GM13977 (cell line): Measurements from ENCODE around the gene CADPS.

Source experiments
- DNase-seq: peaks from one replicate; pipeline ENCODE4 v3.0.0; 2012; ENCODE audit warnings: low spot score
- CTCF ChIP-seq: IDR thresholded peaks from 2 replicates; pipeline ENCODE4 v1.5.1; 2012; ENCODE audit warnings: mild to moderate bottlenecking, control low read depth; ENCODE audit not compliant: insufficient read depth; ENCODE audit errors: extremely low read depth, missing control alignments
- in situ Hi-C: fragments of 300-500 bp; cut with MboI; formaldehyde crosslinking; loops from one replicate; pipeline ENCODE4 v1.12.0; 2022; ENCODE audit warnings: low sequenced_read_pairs, low pct_unique_long_range_greater_than_20kb, mixed read lengths, inconsistent platforms; ENCODE audit not compliant: unreplicated experiment

Gene CADPS

GRCh38 chr3:62574266-62574898, 300.8 kb downstream of the CADPS start:
- in situ Hi-C loops: no loop called here
- DNase-seq: no peak
- TF ChIP-seq CTCF: no peak

- in situ Hi-C loops: no loop called here
- DNase-seq: no peak
- TF ChIP-seq CTCF: no peak
Measured at GRCh38 chr3:62571916-62572315, 303.3 kb downstream of the CADPS start.

- in situ Hi-C loops: no loop called here
- DNase-seq: no peak
- TF ChIP-seq CTCF: no peak
Measured at GRCh38 chr3:62570888-62571287, 304.3 kb downstream of the CADPS start.

GRCh38 chr3:62569609-62570008, 305.6 kb downstream of the CADPS start:
- in situ Hi-C loops: no loop called here
- no peak for DNase-seq
- TF ChIP-seq CTCF: no peak

- no peak for DNase-seq
- no peak for TF ChIP-seq CTCF
- in situ Hi-C loops: no loop called here
Measured at GRCh38 chr3:62567097-62568021, 307.9 kb downstream of the CADPS start.

- no peak for TF ChIP-seq CTCF
- no peak for DNase-seq
- in situ Hi-C loops: no loop called here
Measured at GRCh38 chr3:62566022-62566557, 309.1 kb downstream of the CADPS start.
